ENCODE measurements around the gene AFF3. TPM values are rescaled to one million over a fixed set of nuclear protein-coding genes. Genes with fewer than 3 reads are reported as not detected.
"Not testable (repeated sequence)": the region's sequence is repeated elsewhere in the genome, so short reads cannot be mapped to it uniquely, and the experiment has no call there.

The AFF3 gene
- total and polyA plus RNA-seq, 8 donors: 16.4 to 42.0 (median 21.4) TPM

DNA sequence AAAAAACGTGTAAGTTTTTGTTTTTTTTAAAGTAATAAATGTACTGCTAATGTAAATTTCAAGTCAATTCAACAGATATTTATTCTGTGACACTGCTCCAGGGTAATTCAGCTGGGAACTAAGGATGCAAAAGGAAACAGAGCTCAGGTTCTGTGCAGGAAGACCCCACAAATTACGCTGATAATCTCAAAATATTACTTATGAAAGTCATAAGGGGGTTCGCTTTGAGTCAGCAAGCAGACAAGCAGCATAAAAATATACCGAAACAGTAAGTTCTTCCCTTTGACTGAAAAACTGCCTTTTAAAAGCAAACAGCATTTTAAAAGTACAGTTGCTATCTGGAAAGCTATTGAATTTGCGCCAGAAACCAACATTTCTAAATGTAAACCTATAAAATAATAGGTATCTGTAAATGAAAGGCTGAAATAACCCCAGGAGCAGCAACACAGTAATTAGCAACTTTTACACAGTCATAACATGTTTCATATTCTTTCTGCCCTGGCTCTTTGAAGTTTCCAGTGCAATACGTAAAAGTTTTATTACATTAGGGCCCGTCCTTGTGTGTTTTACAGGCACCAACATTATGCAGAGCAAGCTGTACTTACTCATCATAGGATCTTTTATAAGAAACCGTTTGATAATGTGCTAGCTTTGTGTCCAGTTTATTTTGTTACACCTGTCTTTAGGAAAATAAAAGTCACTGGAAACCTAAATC is 39.8 kb downstream of the AFF3 start:
- intact Hi-C loops (cut with DNase I); H3K9me3 ChIP-seq; H3K36me3 ChIP-seq; DNase-seq; ATAC-seq; H3K4me3 ChIP-seq; H3K27ac ChIP-seq: not testable (repeated sequence)
- H3K27me3 ChIP-seq: peaks cover 6 to 25% of the 10 kb centered on the region in 2 donors
- H3K4me1 ChIP-seq: peaks cover 0 to 21% of the 10 kb centered on the region in 2 donors

DNA sequence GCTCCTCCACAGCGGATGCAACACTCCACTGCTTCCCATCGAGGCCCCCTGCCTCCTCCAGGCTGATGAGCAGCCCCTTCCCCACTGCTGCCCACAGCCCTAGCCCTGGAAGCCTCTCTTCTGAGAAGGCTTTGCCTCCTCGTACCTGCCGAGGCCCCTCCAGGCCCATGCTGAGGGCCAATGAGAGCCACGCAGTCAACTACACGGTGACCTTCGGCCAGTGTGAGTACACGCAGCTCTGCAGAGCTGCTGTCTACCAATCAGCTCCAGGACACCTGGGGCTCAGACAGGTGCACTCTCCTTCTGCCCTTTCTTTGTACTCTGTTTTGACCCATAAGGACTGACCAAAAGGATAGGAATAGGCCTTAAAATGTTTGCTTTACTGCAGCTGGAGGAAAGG is 43.5 kb downstream of the AFF3 start:
- H3K4me3 ChIP-seq; H3K27ac ChIP-seq; H3K27me3 ChIP-seq; H3K36me3 ChIP-seq; ATAC-seq; H3K9me3 ChIP-seq; intact Hi-C loops (cut with DNase I); DNase-seq; H3K4me1 ChIP-seq: not testable (repeated sequence)

DNA sequence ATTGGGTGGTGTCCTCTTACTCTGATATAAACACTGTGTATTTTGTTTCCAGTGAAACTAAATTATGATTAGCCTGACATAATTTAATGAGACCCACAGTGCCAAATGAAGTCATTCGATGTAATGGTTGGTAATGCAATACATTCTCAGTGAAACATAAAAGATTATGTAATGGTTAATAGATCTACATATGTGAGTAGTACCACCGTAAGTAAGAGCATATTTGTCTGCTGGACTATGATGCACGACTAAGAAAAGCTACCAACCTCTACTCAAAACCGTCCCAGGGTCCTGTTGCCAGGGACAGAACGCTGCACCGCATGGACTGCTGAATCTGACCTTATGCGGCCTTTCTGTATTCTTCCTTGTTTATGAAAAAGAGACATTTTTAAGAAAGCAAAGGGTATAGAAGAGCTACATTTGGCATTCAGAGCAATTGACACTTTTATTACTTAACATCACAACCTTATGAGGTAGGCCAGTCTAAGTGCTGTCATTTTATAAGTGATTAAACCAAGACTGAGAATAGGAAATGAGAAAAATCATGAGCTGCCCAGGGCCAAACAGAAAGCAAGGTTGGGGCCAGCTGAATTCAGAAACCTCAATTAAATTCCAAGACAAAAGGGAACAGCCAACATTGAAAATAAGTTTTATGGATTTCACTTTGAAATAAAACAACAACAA is 44.6 kb downstream of the AFF3 start:
- ATAC-seq; H3K27me3 ChIP-seq; H3K4me1 ChIP-seq; H3K27ac ChIP-seq; DNase-seq; intact Hi-C loops (cut with DNase I); H3K4me3 ChIP-seq; H3K9me3 ChIP-seq; H3K36me3 ChIP-seq: not testable (repeated sequence)

DNA sequence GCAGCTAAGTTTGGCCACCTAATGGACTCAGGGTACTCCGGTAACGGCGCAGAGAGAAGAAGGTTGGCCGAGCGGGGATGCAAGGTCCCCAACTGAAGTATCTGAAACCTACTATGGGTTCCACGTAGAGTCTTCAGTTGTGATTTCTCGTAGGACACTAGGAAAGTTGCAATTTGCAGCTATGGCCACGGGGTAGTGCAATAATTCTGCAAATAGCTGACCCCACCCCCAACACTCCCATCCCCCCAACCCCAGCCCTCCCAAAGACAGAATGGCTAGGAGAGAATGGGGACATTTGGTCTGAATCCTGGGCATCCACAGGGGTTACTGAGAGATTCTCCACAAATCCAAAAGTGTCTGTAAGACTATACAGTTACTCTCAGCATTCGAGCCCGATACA is 46.5 kb downstream of the AFF3 start:
- H3K9me3 ChIP-seq; H3K4me3 ChIP-seq; H3K4me1 ChIP-seq; DNase-seq; H3K27me3 ChIP-seq; H3K36me3 ChIP-seq; intact Hi-C loops (cut with DNase I); H3K27ac ChIP-seq: not testable (repeated sequence)
- peak; percentile 42 for ATAC-seq

DNA sequence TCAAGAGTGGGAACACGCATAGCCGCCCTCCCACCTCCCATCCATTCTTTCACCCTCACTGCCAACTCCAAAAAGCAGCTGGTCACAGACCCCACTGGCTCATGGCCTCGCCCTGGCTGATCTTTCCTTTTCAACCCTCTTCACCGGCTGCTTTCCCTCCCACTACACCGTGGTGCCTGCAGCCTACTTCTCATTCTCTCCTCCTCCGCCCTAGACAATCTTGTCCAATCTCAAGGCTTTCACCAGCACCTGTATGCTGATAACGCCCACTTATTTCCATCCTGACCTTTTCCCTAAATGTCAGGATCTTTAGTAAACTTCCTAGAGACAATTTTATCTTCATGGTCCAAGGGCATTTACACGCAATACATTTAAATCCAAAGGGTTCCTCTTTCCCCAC is 50.6 kb downstream of the AFF3 start:
- ATAC-seq; H3K27ac ChIP-seq; H3K36me3 ChIP-seq; H3K27me3 ChIP-seq; intact Hi-C loops (cut with DNase I); DNase-seq; H3K9me3 ChIP-seq; H3K4me1 ChIP-seq; H3K4me3 ChIP-seq: not testable (repeated sequence)

DNA sequence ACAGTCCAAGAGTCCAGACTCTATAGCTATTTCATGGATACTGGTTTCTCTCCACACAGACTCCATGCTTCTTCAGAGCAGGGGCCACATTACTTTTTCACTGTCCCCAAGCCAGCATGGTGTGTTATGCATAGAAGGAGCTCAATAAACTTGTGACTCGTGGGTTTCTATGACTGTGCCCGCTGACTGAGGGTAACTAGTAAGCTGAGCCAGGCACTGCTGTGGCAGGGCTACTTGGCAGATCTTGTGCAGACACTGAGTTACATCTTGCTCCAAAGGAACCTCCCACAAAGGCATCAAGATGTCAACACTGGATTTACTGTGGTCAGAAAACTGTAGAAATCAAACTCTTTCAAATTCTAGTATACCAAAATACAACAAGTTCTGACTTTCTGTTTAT is 56.6 kb downstream of the AFF3 start:
- DNase-seq; H3K36me3 ChIP-seq; H3K27me3 ChIP-seq; ATAC-seq; H3K4me1 ChIP-seq; intact Hi-C loops (cut with DNase I); H3K4me3 ChIP-seq; H3K27ac ChIP-seq; H3K9me3 ChIP-seq: not testable (repeated sequence)

DNA sequence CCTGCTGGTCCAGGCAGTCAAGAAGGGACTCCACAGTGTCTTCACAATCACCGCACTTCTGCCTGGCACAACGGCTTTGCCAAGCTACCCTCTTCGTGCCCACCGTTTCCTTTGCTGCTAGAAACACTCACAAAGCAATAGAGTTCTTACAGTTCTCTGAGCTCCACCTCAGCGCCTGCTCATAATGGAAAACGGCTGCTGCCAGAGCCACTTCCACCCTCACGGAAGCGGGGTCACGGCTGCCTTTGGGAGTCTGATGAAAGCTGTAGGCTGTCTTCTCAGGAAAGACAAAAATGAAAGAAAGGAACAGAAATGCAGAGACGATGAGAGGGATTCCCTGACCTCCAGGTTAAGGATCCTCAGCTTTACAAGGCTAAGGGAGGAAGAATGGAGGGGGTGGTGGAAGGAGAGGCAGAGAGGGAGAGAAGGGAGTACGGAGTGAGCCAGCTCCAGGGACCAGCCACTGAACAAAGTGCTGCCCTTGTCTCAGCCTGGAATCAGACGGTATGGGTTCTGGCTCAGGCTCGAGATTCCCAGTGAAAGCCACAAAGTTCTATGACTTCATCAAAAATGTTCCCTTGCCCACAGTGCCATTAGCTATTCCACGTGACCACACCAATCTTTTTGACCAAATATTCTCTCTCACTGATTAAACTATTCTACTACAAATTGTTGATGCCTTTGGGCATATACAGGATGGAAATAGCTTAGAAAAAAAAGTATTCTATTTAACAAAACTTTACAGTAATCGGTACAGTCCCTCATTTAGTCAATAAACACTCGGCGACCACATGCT is 58.8 kb downstream of the AFF3 start:
- H3K27ac ChIP-seq; H3K9me3 ChIP-seq; H3K4me1 ChIP-seq; H3K4me3 ChIP-seq; intact Hi-C loops (cut with DNase I); ATAC-seq; DNase-seq; H3K27me3 ChIP-seq; H3K36me3 ChIP-seq: not testable (repeated sequence)

DNA sequence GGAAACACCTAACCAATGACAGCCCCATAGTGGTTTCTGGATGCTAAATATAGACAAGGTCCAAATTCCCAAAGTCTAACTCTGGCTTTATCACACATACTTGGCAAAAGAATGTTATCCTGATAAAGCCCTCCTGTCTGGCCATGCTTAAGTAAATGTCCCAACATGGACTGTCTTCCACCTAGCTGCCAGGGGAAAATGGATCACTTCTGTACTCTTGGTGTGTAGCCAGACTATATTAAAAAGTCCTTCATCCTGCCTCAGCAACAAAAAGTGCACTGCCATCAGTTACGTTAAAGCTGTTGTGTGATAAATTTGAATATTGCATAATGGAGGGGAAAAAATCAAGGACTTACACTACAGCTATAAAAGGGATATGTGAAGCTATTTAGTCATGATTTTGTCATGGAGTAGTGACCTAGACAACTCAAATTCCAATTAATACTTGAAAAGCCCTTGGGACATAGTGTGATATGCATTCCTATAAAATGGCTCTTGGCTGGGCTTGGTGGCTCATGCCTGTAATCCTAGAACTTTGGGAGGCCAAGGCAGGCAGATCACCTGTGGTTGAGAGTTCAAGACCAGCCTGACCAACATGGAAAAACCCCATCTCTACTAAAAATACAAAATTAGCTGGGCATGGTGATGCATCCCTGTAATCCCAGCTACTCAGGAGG is 60.0 kb downstream of the AFF3 start:
- H3K4me3 ChIP-seq; DNase-seq; H3K27ac ChIP-seq; ATAC-seq; H3K36me3 ChIP-seq; H3K9me3 ChIP-seq; H3K4me1 ChIP-seq; intact Hi-C loops (cut with DNase I); H3K27me3 ChIP-seq: not testable (repeated sequence)

DNA sequence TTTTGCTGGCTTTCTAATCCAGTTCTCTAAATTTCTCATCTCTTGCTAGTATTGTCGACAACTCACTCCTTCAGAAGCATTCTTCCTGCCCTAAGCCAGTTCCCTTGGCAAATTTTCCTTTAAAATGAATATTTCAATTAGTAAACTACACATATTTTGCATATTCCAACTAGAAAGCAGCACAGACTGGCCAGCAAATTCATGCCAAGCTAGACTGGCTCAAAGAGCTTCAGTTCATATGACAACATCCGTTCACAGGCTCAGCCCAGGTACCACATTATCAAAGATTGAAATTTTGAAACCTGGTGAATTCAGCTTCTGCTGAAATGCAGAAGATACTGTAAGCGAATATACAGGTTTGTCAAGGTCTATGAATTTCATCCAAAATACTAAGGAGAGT is 64.5 kb downstream of the AFF3 start:
- no peak for ATAC-seq

More for the DNA sequence above, 64.5 kb downstream of the AFF3 start:
- no peak overlapping the region for H3K4me3 ChIP-seq
- H3K27ac ChIP-seq: no peak overlapping the region
- no peaks in the 10 kb centered on the region for H3K36me3 ChIP-seq
- intact Hi-C loops (cut with DNase I): no loop called here
- H3K9me3 ChIP-seq: no peaks in the 10 kb centered on the region
- TF ChIP-seq, protein P1, sequence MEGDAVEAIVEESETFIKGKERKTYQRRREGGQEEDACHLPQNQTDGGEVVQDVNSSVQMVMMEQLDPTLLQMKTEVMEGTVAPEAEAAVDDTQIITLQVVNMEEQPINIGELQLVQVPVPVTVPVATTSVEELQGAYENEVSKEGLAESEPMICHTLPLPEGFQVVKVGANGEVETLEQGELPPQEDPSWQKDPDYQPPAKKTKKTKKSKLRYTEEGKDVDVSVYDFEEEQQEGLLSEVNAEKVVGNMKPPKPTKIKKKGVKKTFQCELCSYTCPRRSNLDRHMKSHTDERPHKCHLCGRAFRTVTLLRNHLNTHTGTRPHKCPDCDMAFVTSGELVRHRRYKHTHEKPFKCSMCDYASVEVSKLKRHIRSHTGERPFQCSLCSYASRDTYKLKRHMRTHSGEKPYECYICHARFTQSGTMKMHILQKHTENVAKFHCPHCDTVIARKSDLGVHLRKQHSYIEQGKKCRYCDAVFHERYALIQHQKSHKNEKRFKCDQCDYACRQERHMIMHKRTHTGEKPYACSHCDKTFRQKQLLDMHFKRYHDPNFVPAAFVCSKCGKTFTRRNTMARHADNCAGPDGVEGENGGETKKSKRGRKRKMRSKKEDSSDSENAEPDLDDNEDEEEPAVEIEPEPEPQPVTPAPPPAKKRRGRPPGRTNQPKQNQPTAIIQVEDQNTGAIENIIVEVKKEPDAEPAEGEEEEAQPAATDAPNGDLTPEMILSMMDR (IDR thresholded peaks at IDR 0.05): no peak
- H3K4me1 ChIP-seq: no peaks in the 10 kb centered on the region
- H3K27me3 ChIP-seq: no peaks in the 10 kb centered on the region
- no peak for DNase-seq

All from left lung (tissue), 10 donors.